ENCODE results near the gene FGF18.

FGF18 gene

DNA sequence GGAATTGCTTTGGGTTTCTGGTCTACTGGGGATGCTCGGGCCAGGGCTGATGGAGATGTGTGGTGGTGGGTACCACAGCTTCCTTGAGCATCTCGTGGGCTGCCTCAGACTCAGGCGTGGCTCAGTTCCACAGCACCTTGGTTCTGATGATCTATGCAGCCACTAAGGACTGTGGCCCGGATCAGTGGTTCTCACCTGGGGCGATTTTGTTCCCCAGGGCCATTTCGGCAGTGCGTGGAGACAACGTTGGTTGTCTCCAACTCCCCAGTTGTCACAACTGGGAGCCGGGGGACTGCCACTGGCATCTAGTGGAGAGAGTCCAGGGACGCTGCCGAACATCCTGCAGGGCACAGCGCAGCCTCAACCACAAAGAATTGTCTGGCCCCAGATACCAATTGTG, 47.7 kb downstream of the FGF18 start:
- TF ChIP-seq SP1 (IDR thresholded peaks at IDR 0.05) (no peak), ARNT (IDR thresholded peaks at IDR 0.05) (no peak), ELF4 (IDR thresholded peaks at IDR 0.05) (no peak), SUZ12 (IDR thresholded peaks at IDR 0.05) (no peak), FOXA1 (IDR thresholded peaks at IDR 0.05) (no peak), FOXK2 (IDR thresholded peaks at IDR 0.05) (no peak), CTBP1 (IDR thresholded peaks at IDR 0.05; ENCODE audit: borderline replicate concordance) (no peak), LEF1 (IDR thresholded peaks at IDR 0.05; ENCODE audit: borderline replicate concordance) (no peak), TARDBP (IDR thresholded peaks at IDR 0.05) (no peak), NFRKB (IDR thresholded peaks at IDR 0.05) (no peak)
- TF ChIP-seq, protein P1, sequence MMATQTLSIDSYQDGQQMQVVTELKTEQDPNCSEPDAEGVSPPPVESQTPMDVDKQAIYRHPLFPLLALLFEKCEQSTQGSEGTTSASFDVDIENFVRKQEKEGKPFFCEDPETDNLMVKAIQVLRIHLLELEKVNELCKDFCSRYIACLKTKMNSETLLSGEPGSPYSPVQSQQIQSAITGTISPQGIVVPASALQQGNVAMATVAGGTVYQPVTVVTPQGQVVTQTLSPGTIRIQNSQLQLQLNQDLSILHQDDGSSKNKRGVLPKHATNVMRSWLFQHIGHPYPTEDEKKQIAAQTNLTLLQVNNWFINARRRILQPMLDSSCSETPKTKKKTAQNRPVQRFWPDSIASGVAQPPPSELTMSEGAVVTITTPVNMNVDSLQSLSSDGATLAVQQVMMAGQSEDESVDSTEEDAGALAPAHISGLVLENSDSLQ (IDR thresholded peaks at IDR 0.05): no peak
- ChIA-PET CTCF (interaction anchor here (0.7 kb wide), 1 partner anchor 22 kb away, joined by 3 read pairs; no protein-coding TSS in a partner anchor), POLR2A (no interaction called here)
- no peak for DNase-seq (ENCODE audit: extremely low spot score)

DNA sequence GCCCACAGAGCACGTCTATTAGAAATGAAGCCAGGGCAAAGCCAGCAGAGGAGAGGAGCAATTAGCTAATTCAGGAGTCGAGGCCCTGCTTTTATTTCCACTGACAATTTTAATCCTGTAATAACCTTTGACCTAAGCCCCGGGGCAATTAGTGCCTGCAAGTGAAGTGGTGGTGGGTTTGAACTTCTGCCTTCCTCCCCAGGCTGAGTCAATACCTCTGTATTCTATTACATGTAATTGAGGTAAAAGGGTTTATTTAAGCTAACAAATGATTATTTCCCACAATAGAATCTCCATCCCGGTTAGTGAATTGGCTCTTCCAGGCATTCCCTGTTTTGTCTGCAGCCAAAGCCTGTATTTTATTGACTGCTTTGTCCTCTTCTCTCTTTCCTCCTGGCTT, 49.9 kb downstream of the FGF18 start:
- DNase-seq (ENCODE audit: extremely low spot score): no peak
- TF ChIP-seq SP1 (IDR thresholded peaks at IDR 0.05) (no peak), BHLHE40 (IDR thresholded peaks at IDR 0.05; ENCODE audit: borderline replicate concordance) (no peak), FOXM1 (IDR thresholded peaks at IDR 0.05; ENCODE audit: borderline replicate concordance) (no peak), FOXA1 (IDR thresholded peaks at IDR 0.05) (no peak), ELF4 (IDR thresholded peaks at IDR 0.05) (no peak), ARNT (IDR thresholded peaks at IDR 0.05) (no peak), ZNF384 (IDR thresholded peaks at IDR 0.05) (no peak), SUZ12 (IDR thresholded peaks at IDR 0.05) (no peak), NFRKB (IDR thresholded peaks at IDR 0.05) (no peak), HDGF (IDR thresholded peaks at IDR 0.05; ENCODE audit: borderline replicate concordance) (no peak), FOXK2 (IDR thresholded peaks at IDR 0.05) (no peak), TARDBP (IDR thresholded peaks at IDR 0.05) (no peak), CTBP1 (IDR thresholded peaks at IDR 0.05; ENCODE audit: borderline replicate concordance) (no peak), L3MBTL2 (conservative IDR thresholded peaks at IDR 0.05) (no peak), LEF1 (IDR thresholded peaks at IDR 0.05; ENCODE audit: borderline replicate concordance) (no peak)
- TF ChIP-seq, protein P1 (IDR thresholded peaks at IDR 0.05): no peak
- POLR2A ChIA-PET: no interaction called here
- CTCF ChIA-PET: no interaction called here

DNA sequence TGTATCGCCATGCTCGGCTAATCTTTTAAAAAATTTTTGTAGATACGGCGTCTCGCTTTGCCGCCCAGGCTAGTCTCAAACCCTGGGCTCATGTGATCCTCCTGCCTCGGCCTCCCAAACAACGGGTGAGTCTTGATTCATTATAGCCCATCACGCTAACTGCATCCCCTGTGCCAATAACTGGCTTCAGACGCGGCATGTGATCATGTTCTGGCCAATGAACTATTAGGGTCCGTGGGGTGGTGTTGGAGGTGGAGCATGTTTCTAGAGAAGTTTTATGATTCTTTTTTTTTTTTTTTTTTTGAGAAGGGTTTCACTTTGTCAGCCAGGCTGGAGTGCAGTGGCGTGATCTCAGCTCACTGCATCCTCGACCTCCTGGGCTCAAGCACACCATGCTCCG, 51.0 kb downstream of the FGF18 start:
- CTCF ChIA-PET: no interaction called here
- TF ChIP-seq SUZ12 (IDR thresholded peaks at IDR 0.05): no peak
- TF ChIP-seq ARNT (IDR thresholded peaks at IDR 0.05): no peak
- no peak for TF ChIP-seq LEF1 (IDR thresholded peaks at IDR 0.05; ENCODE audit: borderline replicate concordance)
- TF ChIP-seq HDGF (IDR thresholded peaks at IDR 0.05; ENCODE audit: borderline replicate concordance): no peak
- TF ChIP-seq ZNF384 (IDR thresholded peaks at IDR 0.05): no peak
- TF ChIP-seq CTBP1 (IDR thresholded peaks at IDR 0.05; ENCODE audit: borderline replicate concordance): no peak
- no peak for TF ChIP-seq BHLHE40 (IDR thresholded peaks at IDR 0.05; ENCODE audit: borderline replicate concordance)
- no peak for TF ChIP-seq FOXM1 (IDR thresholded peaks at IDR 0.05; ENCODE audit: borderline replicate concordance)
- TF ChIP-seq FOXA1 (IDR thresholded peaks at IDR 0.05): no peak
- no peak for TF ChIP-seq TARDBP (IDR thresholded peaks at IDR 0.05)
- TF ChIP-seq ELF4 (IDR thresholded peaks at IDR 0.05): no peak
- TF ChIP-seq SP1 (IDR thresholded peaks at IDR 0.05): no peak
- TF ChIP-seq L3MBTL2 (conservative IDR thresholded peaks at IDR 0.05): no peak
- TF ChIP-seq FOXK2 (IDR thresholded peaks at IDR 0.05): no peak
- TF ChIP-seq, protein P1 (IDR thresholded peaks at IDR 0.05): no peak
- TF ChIP-seq NFRKB (IDR thresholded peaks at IDR 0.05): no peak

DNA sequence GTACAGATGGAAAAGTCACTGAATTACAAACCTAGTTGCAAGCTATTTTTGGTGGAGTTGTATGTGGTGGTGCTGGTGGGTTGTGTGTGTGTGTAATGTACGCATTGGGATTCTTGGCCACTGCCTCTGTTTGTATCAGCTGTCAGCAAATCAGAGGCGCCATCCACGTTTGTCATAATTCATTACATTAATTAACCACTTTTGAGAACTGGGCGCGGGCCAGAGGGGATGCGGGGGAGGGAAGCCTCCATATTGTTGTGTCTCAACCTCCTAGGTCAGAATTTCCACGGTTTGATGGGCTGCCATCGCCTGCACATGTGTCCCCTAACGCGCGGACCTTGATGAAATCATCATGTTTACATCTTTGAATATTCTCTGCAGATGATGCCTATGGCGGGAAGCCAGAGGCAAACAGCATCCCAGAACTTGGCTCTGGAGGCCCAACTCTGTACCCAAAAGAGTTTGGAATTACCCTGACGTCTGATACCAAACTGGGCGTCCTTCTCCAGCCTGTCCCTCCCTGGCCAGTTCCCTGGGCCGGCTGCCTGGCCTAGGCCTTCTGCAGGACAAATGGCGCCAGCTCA, 54.9 kb downstream of the FGF18 start:
- DNase-seq (ENCODE audit: extremely low spot score): no peak
- POLR2A ChIA-PET: no interaction called here
- no peak for TF ChIP-seq L3MBTL2 (conservative IDR thresholded peaks at IDR 0.05)
- TF ChIP-seq ELF4 (IDR thresholded peaks at IDR 0.05): no peak
- no peak for TF ChIP-seq NFRKB (IDR thresholded peaks at IDR 0.05)
- no peak for TF ChIP-seq ZNF384 (IDR thresholded peaks at IDR 0.05)
- no peak for TF ChIP-seq SP1 (IDR thresholded peaks at IDR 0.05)
- TF ChIP-seq, protein P1 (IDR thresholded peaks at IDR 0.05): no peak
- CTCF ChIA-PET: no interaction called here

More for the DNA sequence above, 51.0 kb downstream of the FGF18 start:
- no peak for DNase-seq (ENCODE audit: extremely low spot score)
- POLR2A ChIA-PET: no interaction called here

DNA sequence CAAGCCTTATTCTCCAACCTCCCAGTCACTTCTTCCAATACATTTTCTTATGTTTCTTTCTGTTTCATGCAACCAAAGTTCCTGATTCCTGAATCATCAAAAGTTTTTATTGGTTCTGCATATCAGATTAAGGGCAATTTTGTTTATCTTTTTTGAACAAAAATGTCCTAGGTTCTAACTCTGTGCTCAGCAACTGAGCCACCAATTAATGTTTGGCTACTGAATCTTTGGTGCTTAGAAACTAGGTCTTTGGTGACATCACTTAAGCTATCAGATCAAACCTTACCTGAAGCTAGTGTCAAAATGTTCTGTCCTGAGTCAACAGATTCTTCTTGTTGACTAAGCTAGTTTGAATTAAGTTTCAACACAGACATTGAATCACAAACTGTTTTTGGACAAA, 56.1 kb downstream of the FGF18 start:
- no peak for TF ChIP-seq LEF1 (IDR thresholded peaks at IDR 0.05; ENCODE audit: borderline replicate concordance)
- TF ChIP-seq BHLHE40 (IDR thresholded peaks at IDR 0.05; ENCODE audit: borderline replicate concordance): no peak
- TF ChIP-seq, protein P1 (IDR thresholded peaks at IDR 0.05): no peak
- no peak for TF ChIP-seq L3MBTL2 (conservative IDR thresholded peaks at IDR 0.05)
- TF ChIP-seq ARNT (IDR thresholded peaks at IDR 0.05): no peak
- TF ChIP-seq FOXA1 (IDR thresholded peaks at IDR 0.05): no peak
- TF ChIP-seq FOXM1 (IDR thresholded peaks at IDR 0.05; ENCODE audit: borderline replicate concordance): no peak
- TF ChIP-seq ELF4 (IDR thresholded peaks at IDR 0.05): no peak
- no peak for TF ChIP-seq TARDBP (IDR thresholded peaks at IDR 0.05)
- TF ChIP-seq HDGF (IDR thresholded peaks at IDR 0.05; ENCODE audit: borderline replicate concordance): no peak
- no peak for TF ChIP-seq SP1 (IDR thresholded peaks at IDR 0.05)
- TF ChIP-seq FOXK2 (IDR thresholded peaks at IDR 0.05): no peak
- no peak for TF ChIP-seq SUZ12 (IDR thresholded peaks at IDR 0.05)
- no peak for TF ChIP-seq ZNF384 (IDR thresholded peaks at IDR 0.05)
- no peak for TF ChIP-seq CTBP1 (IDR thresholded peaks at IDR 0.05; ENCODE audit: borderline replicate concordance)
- no peak for TF ChIP-seq NFRKB (IDR thresholded peaks at IDR 0.05)
- no peak for DNase-seq (ENCODE audit: extremely low spot score)
- POLR2A ChIA-PET: no interaction called here
- CTCF ChIA-PET: no interaction called here
